HG03571 (cell line): ENCODE results near the gene BMPR1A.

Source experiments
- ATAC-seq: cut with Tn5 transposase; IDR thresholded peaks from one replicate; pipeline ENCODE4 v1.9.1; 2021; ENCODE audit not compliant: unreplicated experiment

Gene BMPR1A

DNA sequence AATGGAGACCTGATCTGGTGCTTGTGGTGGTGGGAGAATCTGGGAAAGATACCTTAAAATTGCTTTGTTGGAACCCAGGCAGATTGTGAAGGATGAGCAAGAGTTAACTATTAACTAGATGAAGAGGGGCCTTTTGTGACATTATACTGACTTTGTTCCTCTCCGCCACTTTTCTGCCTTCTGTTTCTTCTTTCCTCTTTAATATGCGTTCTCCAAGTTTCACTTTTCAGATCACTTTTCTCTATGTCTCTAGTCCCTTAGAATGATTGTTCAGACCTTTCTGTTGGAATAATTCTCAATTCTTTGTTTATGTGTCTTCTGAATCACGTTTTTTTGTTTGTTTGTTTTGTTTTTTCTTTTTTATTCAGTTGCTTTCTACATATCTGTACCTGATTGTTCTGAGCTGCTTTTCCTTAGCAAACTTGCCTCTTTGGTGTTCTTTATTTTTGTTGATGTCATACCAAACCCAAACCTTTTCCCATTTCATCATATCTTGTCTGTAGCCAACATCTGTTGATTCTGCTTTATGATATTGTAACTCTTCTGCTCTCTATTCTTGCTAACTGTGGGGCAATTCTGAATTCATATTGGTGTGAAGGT lies 2.8 kb downstream of the BMPR1A start:
- ATAC-seq = no peak

- no peak for ATAC-seq
These were observed 7.0 kb downstream of the BMPR1A start for GRCh38 chr10:86763404-86763803.

DNA sequence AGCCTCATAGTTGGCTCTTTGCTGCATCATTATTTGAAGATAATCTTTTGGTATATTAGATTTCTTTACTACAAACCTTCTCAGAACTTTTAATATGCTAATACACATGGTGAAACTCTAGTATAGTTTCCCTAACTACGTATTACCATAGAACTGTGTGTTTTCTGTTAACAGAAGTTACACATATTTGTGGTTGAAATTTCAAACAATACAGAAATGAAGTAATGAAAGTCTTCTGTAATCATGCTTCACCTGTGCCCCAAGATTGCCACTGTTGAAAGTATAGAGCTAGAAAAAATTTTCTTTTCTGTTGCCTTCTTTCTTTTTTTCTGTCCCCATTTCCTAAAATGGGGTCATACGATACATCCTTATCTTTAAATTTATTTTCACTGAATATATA lies 9.1 kb downstream of the BMPR1A start:
- no peak for ATAC-seq

- no peak for ATAC-seq
These were observed 12.1 kb downstream of the BMPR1A start for GRCh38 chr10:86768412-86769062.

DNA sequence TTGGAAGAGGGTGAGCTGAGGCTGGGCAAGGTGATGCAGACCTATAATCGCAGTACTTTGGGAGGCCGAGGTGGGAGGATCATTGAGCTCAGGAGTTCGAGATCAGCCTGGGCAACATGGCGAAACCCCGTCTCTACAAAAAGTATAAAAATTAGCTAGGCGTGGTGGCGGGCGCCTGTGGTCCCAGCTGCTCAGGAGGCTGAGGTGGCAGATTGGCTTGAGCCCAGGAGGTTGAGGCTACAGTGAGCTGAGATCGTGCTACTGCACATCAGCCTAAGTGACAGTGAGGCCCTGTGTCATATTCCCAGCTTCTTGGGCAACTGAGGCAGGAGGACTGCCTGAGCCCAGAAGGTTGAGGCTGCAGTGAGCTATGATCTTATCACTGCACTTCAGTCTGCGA lies 13.6 kb downstream of the BMPR1A start:
- ATAC-seq = no peak

DNA sequence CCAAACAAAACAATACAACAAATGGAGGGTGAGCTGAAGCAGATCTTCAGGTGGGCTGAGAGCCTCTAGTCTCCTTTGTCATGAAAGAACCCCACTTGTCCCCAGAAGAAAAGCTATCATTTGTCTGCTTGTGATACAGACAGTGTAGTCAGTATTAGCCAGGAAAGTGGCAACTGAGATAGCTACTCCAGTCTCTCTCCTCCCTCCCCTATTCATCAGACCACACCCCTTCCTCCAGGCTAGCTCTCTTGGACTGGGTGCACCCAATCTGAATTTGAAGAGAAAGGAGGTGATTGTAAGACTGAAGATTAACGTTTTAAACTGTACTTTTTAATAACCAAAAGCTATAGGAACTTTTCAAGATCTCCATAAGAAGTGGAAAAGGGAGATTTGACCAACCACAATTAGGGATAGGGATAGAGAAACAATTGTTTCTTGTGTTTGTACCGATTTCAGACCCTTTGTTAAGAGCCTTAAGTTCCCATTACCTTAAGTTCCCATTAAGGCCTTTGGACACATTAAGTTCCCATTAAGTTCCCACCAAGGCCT lies 14.1 kb downstream of the BMPR1A start:
- ATAC-seq = no peak

- ATAC-seq = no peak
These were observed 17.1 kb downstream of the BMPR1A start for GRCh38 chr10:86773498-86773897.

DNA sequence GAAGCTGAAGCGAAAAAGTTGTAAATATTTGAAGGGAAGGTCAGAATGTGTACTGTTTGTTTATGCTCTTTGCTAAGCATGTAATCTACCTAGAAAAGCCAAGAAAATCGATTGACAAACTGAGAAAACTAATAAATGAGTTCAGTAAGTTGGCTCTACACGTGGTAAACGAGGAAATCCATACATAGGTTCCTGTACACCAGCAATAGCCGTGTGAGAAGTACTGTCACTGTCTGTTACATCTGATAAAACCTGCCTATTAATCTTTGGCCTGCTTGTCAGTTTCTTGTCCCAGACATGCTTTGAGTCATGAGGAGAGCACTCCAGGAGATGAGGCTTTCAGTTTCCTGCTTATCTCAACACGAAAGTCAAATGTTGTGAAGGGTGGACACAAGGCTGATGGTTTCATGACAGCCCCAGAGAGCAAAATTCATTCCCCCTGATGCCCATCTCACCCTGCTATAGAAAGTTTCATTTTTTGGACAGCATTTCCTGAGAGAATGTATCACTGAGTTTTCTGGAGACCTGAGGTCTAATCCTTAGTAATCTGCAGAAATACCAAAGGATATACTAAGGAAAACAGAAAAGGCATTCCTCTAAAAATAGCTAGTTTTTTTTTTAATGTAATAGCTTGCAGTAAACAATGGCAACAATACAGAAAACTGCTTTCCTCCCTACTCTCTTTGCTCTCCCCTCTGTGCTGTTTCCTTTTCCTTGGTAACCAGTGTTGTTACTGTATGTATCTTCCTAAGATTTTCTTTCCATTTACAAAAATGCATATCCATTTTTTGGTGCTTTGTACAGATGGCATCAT lies 18.8 kb downstream of the BMPR1A start:
- ATAC-seq = peak; percentile 73

- no peak for ATAC-seq
These were observed 19.4 kb downstream of the BMPR1A start for GRCh38 chr10:86775870-86776180.

DNA sequence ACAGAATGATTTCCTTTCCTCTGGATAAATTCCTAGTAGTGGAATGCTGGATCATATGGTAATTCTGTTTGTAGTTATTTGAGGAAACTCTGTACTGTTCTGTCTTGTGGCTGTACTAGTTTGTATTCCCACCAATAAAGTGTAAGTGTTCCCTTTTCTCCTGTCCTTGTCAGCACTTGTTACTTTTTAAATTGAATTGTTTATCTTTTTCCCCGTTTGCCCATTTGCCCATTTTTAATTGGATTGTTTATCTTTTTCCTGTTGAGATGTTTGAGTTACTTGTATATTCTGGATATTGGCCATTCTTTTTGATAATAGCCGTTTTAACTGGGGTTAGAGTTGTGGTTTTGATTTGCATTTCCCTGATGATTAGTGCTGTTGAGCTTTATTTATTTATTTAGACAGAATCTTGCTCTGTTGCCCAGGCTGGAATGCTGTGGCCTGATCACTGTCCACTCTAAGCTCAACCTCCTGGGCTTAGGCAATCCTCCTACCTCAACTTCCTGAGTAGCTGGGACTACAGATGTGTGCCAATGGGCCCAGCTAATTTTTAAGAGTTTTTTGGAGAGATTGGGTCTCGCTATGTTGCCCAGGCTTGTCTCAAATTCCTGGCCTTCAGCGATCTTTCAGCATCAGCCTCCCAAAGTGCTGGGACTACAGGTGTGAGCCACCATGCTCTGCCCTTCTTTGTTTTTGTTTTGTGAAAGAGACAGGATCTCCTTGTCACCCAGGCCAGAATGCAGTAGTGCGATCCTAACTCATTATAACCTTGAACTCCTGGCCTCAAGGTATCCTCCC lies 23.0 kb downstream of the BMPR1A start:
- no peak for ATAC-seq

GRCh38 chr10:86782701-86783418 lies 26.4 kb downstream of the BMPR1A start:
- no peak for ATAC-seq

DNA sequence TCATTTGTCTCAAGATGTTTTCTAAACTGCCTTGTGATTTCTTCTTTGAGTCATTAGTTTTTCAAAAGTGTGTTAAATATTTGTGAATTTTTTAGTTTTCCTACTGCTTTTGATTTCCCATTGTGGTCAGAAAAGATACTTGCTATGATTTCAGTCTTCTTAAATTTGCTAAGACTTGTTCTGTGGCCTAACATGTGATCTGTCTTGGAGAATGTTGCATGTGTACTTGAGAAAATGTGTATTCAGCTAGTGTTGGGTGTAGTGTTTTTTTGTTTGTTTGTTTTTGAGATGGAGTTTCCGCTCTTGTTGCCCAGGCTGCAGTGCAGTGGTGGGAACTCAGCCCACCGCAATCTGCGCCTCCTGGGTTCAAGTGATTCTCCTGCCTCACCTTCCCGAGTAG lies 28.6 kb downstream of the BMPR1A start:
- no peak for ATAC-seq

DNA sequence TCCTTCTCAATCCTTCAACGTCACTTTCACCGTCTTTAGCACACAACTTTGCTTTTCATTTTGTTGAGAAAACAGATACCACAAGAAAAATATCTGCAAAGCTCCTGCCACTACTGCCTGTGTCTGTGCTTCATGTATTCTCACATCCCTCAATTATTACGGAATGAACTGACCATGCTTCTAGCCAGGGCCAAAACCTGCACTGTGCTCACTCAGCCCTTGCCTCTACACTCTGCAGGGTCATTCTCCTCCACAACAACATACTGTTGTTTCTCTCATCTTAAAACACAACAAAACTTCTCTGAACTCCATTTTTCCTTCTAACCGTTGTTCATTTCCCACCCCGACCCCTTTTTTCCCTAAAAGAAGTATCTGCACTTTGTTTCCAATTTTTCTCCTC lies 29.5 kb downstream of the BMPR1A start:
- ATAC-seq = no peak

GRCh38 chr10:86786368-86786767 lies 29.9 kb downstream of the BMPR1A start:
- ATAC-seq = no peak

DNA sequence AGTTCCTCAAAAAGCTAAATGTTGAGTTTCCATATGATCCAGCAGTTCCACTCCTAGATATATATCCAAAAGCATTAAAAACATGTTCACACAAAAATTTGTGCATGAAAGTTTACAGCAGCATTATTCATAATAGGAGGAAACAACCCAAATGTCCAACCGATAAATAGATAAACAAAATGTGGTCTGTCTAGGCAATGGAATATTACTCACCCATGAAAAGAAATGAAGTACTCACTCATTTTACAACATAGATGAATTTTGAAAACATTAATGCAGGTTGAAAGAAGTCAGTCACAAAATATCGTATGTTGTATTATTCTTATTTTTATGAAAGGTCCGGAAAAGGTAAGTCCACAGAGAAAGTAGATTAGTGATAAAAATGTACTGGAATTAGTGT lies 34.0 kb downstream of the BMPR1A start:
- no peak for ATAC-seq

GRCh38 chr10:86792461-86793167 lies 36.2 kb downstream of the BMPR1A start:
- no peak for ATAC-seq

DNA sequence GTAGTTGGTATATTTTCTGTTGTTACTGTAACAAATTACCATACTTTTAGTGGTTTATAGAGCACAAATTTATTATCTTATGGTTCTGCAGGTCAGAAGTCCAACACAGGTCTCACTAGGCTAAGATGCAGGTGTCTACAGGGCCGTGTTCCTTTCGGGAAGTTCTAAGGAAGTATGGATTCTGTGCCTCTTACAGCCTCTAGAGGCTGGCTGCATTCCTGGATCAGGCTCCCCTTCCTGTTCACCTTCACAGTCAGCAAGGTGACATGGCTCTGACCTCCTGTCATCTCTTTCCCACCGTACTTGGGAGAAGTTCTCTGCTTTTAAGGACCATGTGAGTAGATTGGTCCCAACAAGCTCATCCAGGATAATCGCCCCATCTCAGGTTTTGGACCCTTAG lies 37.3 kb downstream of the BMPR1A start:
- no peak for ATAC-seq

DNA sequence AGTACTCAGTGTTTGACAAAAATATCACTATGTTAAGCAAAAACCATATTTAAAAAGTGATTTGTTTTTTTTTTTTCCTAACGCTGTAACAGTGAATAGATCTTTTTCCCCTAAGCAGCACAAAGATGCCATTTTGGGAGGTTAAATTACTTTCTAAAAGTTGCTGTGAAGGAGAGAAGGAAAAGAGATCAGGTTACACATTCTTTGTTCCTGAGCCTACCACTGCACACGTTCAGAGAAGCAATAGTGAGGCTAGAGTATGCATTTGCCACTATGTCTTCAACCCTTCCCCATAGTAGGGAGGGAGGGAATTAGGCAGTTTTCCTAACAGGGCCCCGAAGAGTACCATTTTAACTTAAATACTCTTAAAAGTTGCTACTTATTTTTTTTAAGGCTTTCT lies 38.9 kb downstream of the BMPR1A start:
- ATAC-seq = no peak

DNA sequence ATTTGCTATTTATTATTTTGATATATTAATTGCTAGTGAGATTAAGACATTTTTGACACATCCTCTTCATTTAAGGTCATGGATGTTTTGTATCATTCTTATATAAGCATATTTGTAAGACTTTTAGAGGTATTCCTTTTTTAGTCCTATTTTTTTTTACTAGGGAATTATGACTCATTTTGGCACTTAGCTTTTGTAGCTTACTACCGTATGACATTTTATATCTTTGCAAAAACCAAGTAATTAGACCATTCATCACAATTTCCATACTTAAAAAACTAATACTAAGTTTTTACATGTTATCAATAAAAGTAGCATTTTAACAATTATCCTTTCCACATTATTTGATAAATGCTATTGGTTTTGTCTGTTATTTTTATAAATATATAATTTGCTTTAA lies 41.6 kb downstream of the BMPR1A start:
- ATAC-seq = no peak

DNA sequence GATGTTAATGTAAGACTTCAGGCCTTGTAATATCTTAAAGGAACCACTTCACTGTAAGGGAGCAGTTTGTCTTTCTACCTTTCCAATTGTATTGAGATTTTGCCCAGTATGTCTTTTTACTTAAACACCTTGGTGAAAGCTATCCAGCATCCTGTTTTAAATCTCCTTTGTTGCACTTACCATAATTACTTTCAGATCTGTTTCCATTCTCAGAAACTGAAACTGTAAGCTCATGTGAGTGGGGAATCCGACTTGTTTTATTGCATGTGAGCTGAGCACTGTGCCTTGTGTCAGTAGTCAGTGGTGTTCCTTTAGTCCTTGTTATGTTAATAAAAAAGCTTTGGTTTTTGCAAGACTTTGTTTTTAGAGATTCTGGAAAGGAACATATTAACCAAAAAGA lies 42.2 kb downstream of the BMPR1A start:
- ATAC-seq = no peak
